K562 (cell line): Measurements from ENCODE around the gene SLC8A2. TPM values are rescaled to one million over a fixed set of nuclear protein-coding genes. Genes with fewer than 3 reads are reported as not detected.

Experiments
- ATF1 ChIP-seq, 2 experiments: fragments of 450-650 bp in 1 of 2; IDR thresholded peaks; 2 replicates each; pipeline ENCODE4 v1.6.1; 2016; ENCODE audit warnings: missing compliant biosample characterization in 1 of 2, missing genetic modification characterization in 1 of 2
- CBX8 ChIP-seq: fragments of 200-600 bp; sonication (generic); IDR thresholded peaks from 2 replicates; pipeline ENCODE4 v1.6.1; 2012; ENCODE audit warnings: borderline replicate concordance, mixed run types, low read depth, mild to moderate bottlenecking, moderate library complexity, mixed read lengths, low read length, control low read depth, inconsistent platforms; ENCODE audit not compliant: poor library complexity, severe bottlenecking; ENCODE audit errors: extremely low read depth
- COPS2 ChIP-seq: fragments of 450-650 bp; conservative IDR thresholded peaks from 2 replicates; pipeline ENCODE4 v1.6.1; 2016; ENCODE audit warnings: mild to moderate bottlenecking, moderate library complexity
- FOSL1 ChIP-seq: fragments of 200-800 bp; sonication (Bioruptor generic); conservative IDR thresholded peaks from 2 replicates; pipeline ENCODE4 v1.6.1; 2016; ENCODE audit warnings: missing genetic modification characterization, missing compliant biosample characterization
- GATAD2B ChIP-seq: fragments of 450-650 bp; IDR thresholded peaks from 2 replicates; pipeline ENCODE4 v1.6.1; 2017; ENCODE audit warnings: mild to moderate bottlenecking, borderline replicate concordance
- KLF1 ChIP-seq: fragments of 450-650 bp; IDR thresholded peaks from 2 replicates; pipeline ENCODE4 v1.6.1; 2016; ENCODE audit warnings: missing genetic modification characterization, missing compliant biosample characterization
- KLF16 ChIP-seq: IDR thresholded peaks from 2 replicates; pipeline ENCODE4 v1.6.1; 2016; ENCODE audit warnings: antibody characterized with exemption
- MAZ ChIP-seq, 2 experiments: fragments of 450-650 bp in 1 of 2; sonication (generic) in 1 of 2; formaldehyde crosslinking; IDR thresholded peaks in 1 of 2; conservative IDR thresholded peaks in 1 of 2; 2 replicates each; pipeline versions ENCODE4 v1.4.0 to v1.5.0; 2020; ENCODE audit warnings: mild to moderate bottlenecking in 1 of 2, missing genetic modification reagents in 1 of 2
- NBN ChIP-seq: fragments of 450-650 bp; IDR thresholded peaks from 2 replicates; pipeline ENCODE4 v1.6.1; 2016; ENCODE audit warnings: low read depth, mild to moderate bottlenecking
- RFX7 ChIP-seq: fragments of 250-450 bp; sonication (Bioruptor Pico); IDR thresholded peaks from 2 replicates; pipeline ENCODE4 v1.5.1; 2021; ENCODE audit warnings: mild to moderate bottlenecking
- SMC3 ChIP-seq: conservative IDR thresholded peaks from 2 replicates; pipeline ENCODE4 v1.6.1; 2011; ENCODE audit warnings: low read depth, low read length, improper control_type of control experiment; ENCODE audit not compliant: insufficient read depth
- ZBTB17 ChIP-seq: fragments of 450-650 bp; formaldehyde crosslinking; IDR thresholded peaks from 2 replicates; pipeline ENCODE4 v1.4.0; 2020; ENCODE audit warnings: mild to moderate bottlenecking
- ZNF316 ChIP-seq: fragments of 450-650 bp; IDR thresholded peaks from 2 replicates; pipeline ENCODE4 v1.6.1; 2016
- polyA plus RNA-seq, 8 experiments: library from polyadenylated mRNA; depleted of rRNA in 4 of 8; stranded (reverse) in 5 of 8; unstranded in 3 of 8; fragments of >200 nt; fragmentation: Nextera tagmentation in 2 of 8; fragmentation: Illumina TruSeq in 1 of 8; extraction: Ambion mirVana in 2 of 8; extraction: Trizol in 1 of 8; gene quantifications; 2 replicates each; pipeline versions ENCODE4 v1.2.1 to v1.2.3, GENCODE V29; 2011 to 2014; ENCODE audit warnings: inconsistent platforms in 1 of 8, missing spikeins in 1 of 8
- total RNA-seq, 7 experiments: library from RNA; depleted of rRNA in 6 of 7; stranded (reverse); fragments of >200 nt in 6 of 7; fragmentation: Illumina TruSeq in 2 of 7; extraction: Trizol in 2 of 7; gene quantifications; 2 replicates each; pipeline versions ENCODE4 v1.2.1 to v1.2.3, GENCODE V29; 2011 to 2021; ENCODE audit warnings: low replicate concordance in 1 of 7
- TF ChIP-seq, protein P1 (sequence below): fragments of 250-450 bp; sonication (Bioruptor Pico); IDR thresholded peaks from 2 replicates; pipeline ENCODE4 v1.8.0; 2022; ENCODE audit warnings: moderate library complexity, mild to moderate bottlenecking, inconsistent platforms
- TF ChIP-seq, protein P2 (sequence below): fragments of 200-800 bp; sonication (Bioruptor generic); IDR thresholded peaks from 2 replicates; pipeline ENCODE4 v1.6.1; 2017; ENCODE audit warnings: missing genetic modification characterization, missing compliant biosample characterization

Gene SLC8A2
- total and polyA plus RNA-seq, 9 of the 15 experiments (the other 6 are each of a cell fraction or from before 2014, with no cell fraction given) = 0.07 to 0.66 (median 0.24) TPM; not detected in 3

DNA sequence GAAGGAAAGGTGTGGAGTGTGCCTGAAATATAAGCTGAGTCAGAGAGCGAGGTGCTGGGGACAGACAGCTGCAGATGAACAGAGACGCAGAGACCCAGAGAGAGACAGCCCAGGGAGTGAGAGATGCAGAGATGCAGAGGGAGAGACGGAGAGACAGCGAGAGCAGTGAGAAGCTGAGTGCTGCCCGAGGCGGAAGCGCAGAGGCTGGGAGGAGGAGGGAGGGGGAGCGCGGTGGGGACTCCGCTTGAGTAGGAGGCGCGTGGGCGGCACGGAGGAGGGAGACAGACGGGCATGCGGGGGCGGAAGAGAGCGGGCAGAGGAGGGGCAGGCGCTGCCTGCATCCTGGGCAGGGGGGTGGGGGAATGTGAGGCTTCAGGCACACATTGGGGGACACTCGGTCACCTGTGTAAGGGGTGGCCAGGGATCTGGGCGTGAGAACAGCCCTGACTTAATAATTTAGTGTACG is 25.7 kb downstream of the SLC8A2 start (continued):
- TF ChIP-seq CBX8 = no peak
- TF ChIP-seq, protein P1, sequence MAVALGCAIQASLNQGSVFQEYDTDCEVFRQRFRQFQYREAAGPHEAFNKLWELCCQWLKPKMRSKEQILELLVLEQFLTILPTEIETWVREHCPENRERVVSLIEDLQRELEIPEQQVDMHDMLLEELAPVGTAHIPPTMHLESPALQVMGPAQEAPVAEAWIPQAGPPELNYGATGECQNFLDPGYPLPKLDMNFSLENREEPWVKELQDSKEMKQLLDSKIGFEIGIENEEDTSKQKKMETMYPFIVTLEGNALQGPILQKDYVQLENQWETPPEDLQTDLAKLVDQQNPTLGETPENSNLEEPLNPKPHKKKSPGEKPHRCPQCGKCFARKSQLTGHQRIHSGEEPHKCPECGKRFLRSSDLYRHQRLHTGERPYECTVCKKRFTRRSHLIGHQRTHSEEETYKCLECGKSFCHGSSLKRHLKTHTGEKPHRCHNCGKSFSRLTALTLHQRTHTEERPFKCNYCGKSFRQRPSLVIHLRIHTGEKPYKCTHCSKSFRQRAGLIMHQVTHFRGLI (CRISPR knock-in tag) = no peak
- no peak for TF ChIP-seq SMC3
- no peak for TF ChIP-seq ATF1 (CRISPR knock-in tag; IDR thresholded peaks at IDR 0.05)
- TF ChIP-seq ATF1 (tag; IDR thresholded peaks at IDR 0.05) = no peak
- no peak for TF ChIP-seq COPS2
- 0 out of 2 replicates have a peak, but pooled peaks have one; percentile 37 for TF ChIP-seq KLF16
- TF ChIP-seq, protein P2, sequence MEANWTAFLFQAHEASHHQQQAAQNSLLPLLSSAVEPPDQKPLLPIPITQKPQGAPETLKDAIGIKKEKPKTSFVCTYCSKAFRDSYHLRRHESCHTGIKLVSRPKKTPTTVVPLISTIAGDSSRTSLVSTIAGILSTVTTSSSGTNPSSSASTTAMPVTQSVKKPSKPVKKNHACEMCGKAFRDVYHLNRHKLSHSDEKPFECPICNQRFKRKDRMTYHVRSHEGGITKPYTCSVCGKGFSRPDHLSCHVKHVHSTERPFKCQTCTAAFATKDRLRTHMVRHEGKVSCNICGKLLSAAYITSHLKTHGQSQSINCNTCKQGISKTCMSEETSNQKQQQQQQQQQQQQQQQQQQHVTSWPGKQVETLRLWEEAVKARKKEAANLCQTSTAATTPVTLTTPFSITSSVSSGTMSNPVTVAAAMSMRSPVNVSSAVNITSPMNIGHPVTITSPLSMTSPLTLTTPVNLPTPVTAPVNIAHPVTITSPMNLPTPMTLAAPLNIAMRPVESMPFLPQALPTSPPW (CRISPR knock-in tag) = peak; percentile 93
- no peak for TF ChIP-seq NBN
- TF ChIP-seq FOSL1 (tag) = no peak
- TF ChIP-seq ZNF316 = peak; percentile 33
- TF ChIP-seq MAZ (CRISPR knock-in tag; conservative IDR thresholded peaks at IDR 0.05 in 1 of 2, IDR thresholded peaks at IDR 0.05 in 1 of 2) = peak in 1 of 2 experiments; percentile 49; a peak in 2 of 4 replicates
- TF ChIP-seq KLF1 (tag) = no peak
- no peak for TF ChIP-seq RFX7 (CRISPR knock-in tag)
- TF ChIP-seq GATAD2B = no peak
- TF ChIP-seq ZBTB17 (CRISPR knock-in tag) = no peak
